Measurements from ENCODE around the gene CEACAM4.

Gene CEACAM4

DNA sequence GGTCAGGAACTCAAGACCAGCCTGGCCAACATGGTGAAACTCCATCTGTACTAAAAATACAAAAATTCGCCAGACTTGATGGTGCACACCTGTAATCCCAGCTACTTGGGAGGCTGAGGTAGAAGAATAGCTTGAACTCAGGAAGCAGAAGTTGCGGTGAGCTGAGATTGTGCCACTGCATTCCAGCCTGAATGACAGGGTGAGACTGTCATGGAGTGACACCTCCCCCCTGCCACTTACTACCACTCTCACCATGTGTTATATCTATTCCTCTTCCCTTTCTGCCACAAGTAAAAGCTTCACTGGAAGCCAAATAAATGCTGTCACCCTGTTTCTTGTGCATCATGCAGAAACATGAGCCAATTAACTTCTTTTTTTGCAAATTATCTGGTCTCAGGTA is 10.6 kb upstream of the CEACAM4 start:
- Histone ChIP-seq H3K9ac (ENCODE audit: low read length) (no peak overlapping the region), H3K4me1 (ENCODE audit: control insufficient read depth, insufficient read depth, low read length) (no peaks in the 10 kb centered on the region), H3K4me3 (ENCODE audit: low read length) (no peak overlapping the region), H3K27me3 (replicated peaks; ENCODE audit: control insufficient read depth, insufficient read depth, low read length) (peaks cover 25% of the 10 kb centered on the region), H3K9me3 (ENCODE audit: control insufficient read depth, low read length) (no peaks in the 10 kb centered on the region), H3K36me3 (ENCODE audit: control insufficient read depth, insufficient read depth, low read length, severe bottlenecking) (no peaks in the 10 kb centered on the region)
- no peak for DNase-seq (ENCODE audit: low read depth)

DNA sequence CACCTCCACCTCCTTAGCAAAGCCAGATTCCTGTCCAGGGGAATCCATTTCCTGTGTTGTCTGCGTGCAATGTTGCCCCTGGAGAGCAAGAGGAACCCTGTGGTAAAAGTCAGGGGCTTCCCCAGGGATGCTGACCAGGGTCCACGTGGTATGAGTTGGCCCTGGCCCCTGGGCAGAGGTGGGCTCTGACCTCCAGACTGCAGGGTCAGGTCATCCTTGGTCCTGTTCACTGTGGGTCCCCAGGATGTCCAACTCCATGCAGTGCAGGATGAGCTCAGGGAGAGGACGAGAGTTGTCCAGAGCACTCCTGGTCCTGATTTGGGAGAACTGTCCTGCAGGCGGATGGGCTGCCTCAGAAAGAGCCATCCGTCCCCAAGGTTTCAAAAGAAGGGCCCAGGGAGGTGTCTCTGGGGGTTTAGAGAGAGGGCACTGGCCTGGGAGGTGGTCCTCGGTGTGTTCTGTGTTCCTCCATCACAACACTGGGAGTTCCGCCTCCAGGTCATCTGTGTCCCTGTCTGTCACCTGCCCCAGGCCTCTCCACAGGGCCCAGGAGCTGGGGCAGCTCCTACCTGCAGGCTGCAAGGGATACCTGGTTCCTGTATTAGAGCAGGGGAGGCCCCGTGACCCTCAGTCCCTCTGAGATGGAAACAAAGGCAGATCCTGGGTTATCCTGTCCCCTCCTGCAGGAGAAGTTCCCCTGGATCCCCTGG is 1.2 kb upstream of the CEACAM4 start:
- Histone ChIP-seq H3K9me3 (ENCODE audit: control insufficient read depth, low read length) (peaks cover 6% of the 10 kb centered on the region), H3K4me3 (ENCODE audit: low read length) (no peak overlapping the region), H3K36me3 (ENCODE audit: control insufficient read depth, insufficient read depth, low read length, severe bottlenecking) (no peaks in the 10 kb centered on the region), H3K9ac (ENCODE audit: low read length) (no peak overlapping the region), H3K4me1 (ENCODE audit: control insufficient read depth, insufficient read depth, low read length) (no peaks in the 10 kb centered on the region), H3K27me3 (replicated peaks; ENCODE audit: control insufficient read depth, insufficient read depth, low read length) (peaks cover 8% of the 10 kb centered on the region)
- DNase-seq (ENCODE audit: low read depth) = no peak

DNA sequence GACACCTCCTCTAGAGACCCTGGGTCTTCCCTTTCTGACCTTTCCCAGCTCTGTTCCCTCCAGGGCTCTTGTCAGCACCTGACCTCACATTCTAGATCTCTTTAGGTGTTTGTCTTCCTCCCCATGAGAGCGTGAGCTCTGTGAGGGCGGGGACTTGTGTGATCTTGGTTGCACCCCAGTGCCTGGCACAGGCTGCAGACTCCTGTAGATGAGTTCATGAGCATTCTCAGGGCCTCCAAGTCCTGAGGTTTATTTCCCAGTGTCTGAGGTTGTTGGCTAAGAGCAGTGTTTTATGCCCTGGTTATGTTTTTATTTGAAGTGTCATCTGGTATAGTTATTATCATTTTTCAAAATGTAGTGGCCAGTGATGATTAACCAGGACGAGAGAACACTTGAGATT is 596 bp downstream of the CEACAM4 start:
- Histone ChIP-seq H3K9me3 (ENCODE audit: control insufficient read depth, low read length) (peaks cover 6% of the 10 kb centered on the region), H3K27me3 (replicated peaks; ENCODE audit: control insufficient read depth, insufficient read depth, low read length) (peaks cover 8% of the 10 kb centered on the region), H3K4me1 (ENCODE audit: control insufficient read depth, insufficient read depth, low read length) (no peaks in the 10 kb centered on the region), H3K4me3 (ENCODE audit: low read length) (no peak overlapping the region), H3K36me3 (ENCODE audit: control insufficient read depth, insufficient read depth, low read length, severe bottlenecking) (no peaks in the 10 kb centered on the region), H3K9ac (ENCODE audit: low read length) (no peak overlapping the region)
- no peak for DNase-seq (ENCODE audit: low read depth)

DNA sequence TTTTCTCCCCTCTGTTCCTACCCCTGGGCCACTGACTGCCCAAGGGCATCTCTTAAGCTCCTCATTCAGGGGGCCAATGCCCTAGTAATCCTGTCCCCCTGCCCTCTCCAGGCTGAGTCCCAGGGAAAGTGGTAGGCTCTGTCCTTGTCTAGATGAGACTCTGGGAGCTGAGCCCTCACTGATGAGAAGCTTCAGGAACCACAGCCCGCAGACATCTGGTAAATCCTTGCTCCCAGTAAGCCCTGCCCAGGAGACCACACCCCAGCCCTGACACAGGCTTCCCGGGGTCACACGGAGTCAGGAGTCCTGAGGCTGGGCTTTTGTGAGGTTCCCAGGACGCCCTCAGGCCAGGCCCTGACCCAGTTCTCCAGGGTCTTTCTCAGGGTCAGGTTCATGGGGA is 1.9 kb downstream of the CEACAM4 start:
- H3K9me3 ChIP-seq (ENCODE audit: control insufficient read depth, low read length) = no peaks in the 10 kb centered on the region
- peaks cover 8% of the 10 kb centered on the region for H3K27me3 ChIP-seq (replicated peaks; ENCODE audit: control insufficient read depth, insufficient read depth, low read length)
- no peaks in the 10 kb centered on the region for H3K4me1 ChIP-seq (ENCODE audit: control insufficient read depth, insufficient read depth, low read length)
- H3K9ac ChIP-seq (ENCODE audit: low read length) = no peak overlapping the region
- H3K4me3 ChIP-seq (ENCODE audit: low read length) = no peak overlapping the region
- DNase-seq (ENCODE audit: low read depth) = no peak
- H3K36me3 ChIP-seq (ENCODE audit: control insufficient read depth, insufficient read depth, low read length, severe bottlenecking) = no peaks in the 10 kb centered on the region

DNA sequence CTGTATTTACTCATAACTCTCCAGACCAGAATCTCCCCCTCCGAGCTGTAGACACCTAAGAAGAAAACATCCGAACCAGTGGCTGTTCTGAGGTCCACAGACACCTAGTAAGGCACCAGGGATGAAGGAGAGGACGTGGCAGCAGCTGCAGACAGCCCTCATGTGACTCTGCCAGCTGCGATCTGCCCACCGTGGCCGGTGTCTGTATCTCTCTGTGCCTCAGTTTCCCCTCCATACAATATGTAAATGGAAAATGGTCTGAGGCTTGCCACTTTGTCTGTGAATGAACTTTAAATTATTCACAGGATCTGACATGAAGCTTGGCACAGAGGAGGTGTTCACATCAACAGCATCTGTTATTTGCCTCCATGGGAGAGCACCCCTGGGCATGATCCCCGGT is 2.4 kb downstream of the CEACAM4 start:
- DNase-seq (ENCODE audit: low read depth) = no peak

DNA sequence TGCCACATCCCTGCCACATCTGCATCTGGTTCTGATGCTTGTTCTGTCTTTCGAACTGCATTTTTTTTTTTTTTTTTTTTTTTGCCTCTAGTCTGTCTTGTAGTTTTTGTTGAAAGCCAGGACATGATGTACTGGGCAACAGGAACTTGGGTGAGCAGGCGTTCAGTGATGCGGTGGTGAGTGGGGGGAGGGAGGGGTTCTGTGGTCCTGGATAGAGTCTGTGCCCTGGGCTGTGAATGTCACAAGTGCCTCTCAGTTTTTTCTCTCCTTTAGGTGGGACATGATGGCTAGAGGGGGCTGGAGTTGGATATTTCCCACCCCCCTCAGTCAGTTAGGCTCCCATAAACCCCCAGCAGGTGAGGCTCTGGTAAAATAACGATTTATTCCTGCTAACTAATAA is 3.5 kb downstream of the CEACAM4 start:
- H3K4me3 ChIP-seq (ENCODE audit: low read length) = no peak overlapping the region
- no peaks in the 10 kb centered on the region for H3K9me3 ChIP-seq (ENCODE audit: control insufficient read depth, low read length)
- DNase-seq (ENCODE audit: low read depth) = no peak
- H3K36me3 ChIP-seq (ENCODE audit: control insufficient read depth, insufficient read depth, low read length, severe bottlenecking) = no peaks in the 10 kb centered on the region
- no peak overlapping the region for H3K9ac ChIP-seq (ENCODE audit: low read length)
- no peaks in the 10 kb centered on the region for H3K4me1 ChIP-seq (ENCODE audit: control insufficient read depth, insufficient read depth, low read length)
- H3K27me3 ChIP-seq (replicated peaks; ENCODE audit: control insufficient read depth, insufficient read depth, low read length) = peaks cover 9% of the 10 kb centered on the region

More for the DNA sequence above, 2.4 kb downstream of the CEACAM4 start:
- no peak overlapping the region for H3K9ac ChIP-seq (ENCODE audit: low read length)
- no peaks in the 10 kb centered on the region for H3K36me3 ChIP-seq (ENCODE audit: control insufficient read depth, insufficient read depth, low read length, severe bottlenecking)
- H3K9me3 ChIP-seq (ENCODE audit: control insufficient read depth, low read length) = no peaks in the 10 kb centered on the region
- no peak overlapping the region for H3K4me3 ChIP-seq (ENCODE audit: low read length)
- H3K4me1 ChIP-seq (ENCODE audit: control insufficient read depth, insufficient read depth, low read length) = no peaks in the 10 kb centered on the region
- H3K27me3 ChIP-seq (replicated peaks; ENCODE audit: control insufficient read depth, insufficient read depth, low read length) = peaks cover 8% of the 10 kb centered on the region

DNA sequence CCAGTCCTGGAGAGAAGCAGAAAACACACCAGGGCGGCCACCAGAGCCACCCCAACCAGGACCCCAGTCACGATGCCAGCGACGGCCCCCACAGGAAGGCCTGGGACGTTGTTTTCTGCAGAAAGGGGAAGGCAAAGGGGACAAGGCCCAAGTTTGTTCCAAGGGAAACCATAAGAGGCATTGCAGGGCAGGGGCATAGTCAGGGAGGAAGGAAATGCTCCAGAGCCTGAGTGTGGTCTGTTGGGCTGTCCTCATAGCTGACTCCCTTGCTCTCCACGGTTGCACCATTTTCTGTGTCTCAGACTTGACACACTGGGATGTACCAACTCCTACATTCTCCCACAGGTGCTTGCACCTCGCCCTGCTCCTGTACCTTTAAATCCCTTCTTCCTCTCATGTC is 5.2 kb downstream of the CEACAM4 start:
- H3K9ac ChIP-seq (ENCODE audit: low read length) = no peak overlapping the region
- no peak overlapping the region for H3K4me3 ChIP-seq (ENCODE audit: low read length)
- no peak for DNase-seq (ENCODE audit: low read depth)
- no peaks in the 10 kb centered on the region for H3K4me1 ChIP-seq (ENCODE audit: control insufficient read depth, insufficient read depth, low read length)
- H3K36me3 ChIP-seq (ENCODE audit: control insufficient read depth, insufficient read depth, low read length, severe bottlenecking) = no peaks in the 10 kb centered on the region
- H3K27me3 ChIP-seq (replicated peaks; ENCODE audit: control insufficient read depth, insufficient read depth, low read length) = peaks cover 8% of the 10 kb centered on the region
- H3K9me3 ChIP-seq (ENCODE audit: control insufficient read depth, low read length) = no peaks in the 10 kb centered on the region

DNA sequence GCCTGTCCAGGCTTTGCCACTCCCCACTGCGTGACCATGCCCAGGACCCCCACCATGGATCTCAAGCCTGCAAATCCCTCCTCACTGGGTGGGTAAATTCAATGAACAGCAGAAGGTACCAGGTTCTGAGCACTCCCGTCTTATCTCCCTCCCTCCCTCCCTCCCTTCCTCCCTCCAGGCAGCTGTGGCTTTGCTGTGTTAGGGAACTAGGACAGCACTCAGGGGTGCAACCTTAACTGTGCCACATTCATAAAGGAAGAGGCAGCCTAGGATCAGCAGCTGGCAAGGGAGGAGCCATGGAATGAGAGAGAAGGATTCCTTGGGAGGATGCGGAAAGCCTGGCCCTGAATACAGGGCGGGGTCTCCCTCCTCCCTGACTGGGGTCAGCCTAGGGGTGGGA is 5.6 kb downstream of the CEACAM4 start:
- Histone ChIP-seq H3K36me3 (ENCODE audit: control insufficient read depth, insufficient read depth, low read length, severe bottlenecking) (no peaks in the 10 kb centered on the region), H3K4me3 (ENCODE audit: low read length) (no peak overlapping the region), H3K9ac (ENCODE audit: low read length) (no peak overlapping the region), H3K9me3 (ENCODE audit: control insufficient read depth, low read length) (no peaks in the 10 kb centered on the region), H3K27me3 (replicated peaks; ENCODE audit: control insufficient read depth, insufficient read depth, low read length) (peaks cover 8% of the 10 kb centered on the region), H3K4me1 (ENCODE audit: control insufficient read depth, insufficient read depth, low read length) (no peaks in the 10 kb centered on the region)
- DNase-seq (ENCODE audit: low read depth) = no peak

DNA sequence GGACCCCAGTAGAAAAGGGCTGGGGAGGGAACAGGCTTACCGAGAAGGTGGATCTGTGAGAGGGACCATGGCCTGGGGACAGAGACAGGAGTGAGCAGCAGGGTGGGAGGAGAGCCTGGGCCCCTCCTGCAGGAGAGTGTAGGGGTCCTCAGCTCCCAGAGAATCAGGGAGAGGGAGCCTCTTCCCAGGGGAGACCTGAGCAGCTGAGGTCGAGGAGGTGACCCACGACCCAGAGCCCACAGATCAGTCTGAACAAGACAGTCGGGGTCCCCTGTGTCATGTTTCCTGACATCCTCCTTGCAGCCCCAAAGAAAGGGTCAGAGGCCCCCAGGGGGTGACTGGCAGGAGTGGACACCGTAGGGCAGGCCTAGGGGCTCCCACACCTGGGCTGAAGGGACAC is 6.7 kb downstream of the CEACAM4 start:
- Histone ChIP-seq H3K4me1 (ENCODE audit: control insufficient read depth, insufficient read depth, low read length) (no peaks in the 10 kb centered on the region), H3K9ac (ENCODE audit: low read length) (no peak overlapping the region), H3K4me3 (ENCODE audit: low read length) (no peak overlapping the region), H3K9me3 (ENCODE audit: control insufficient read depth, low read length) (no peaks in the 10 kb centered on the region), H3K27me3 (replicated peaks; ENCODE audit: control insufficient read depth, insufficient read depth, low read length) (peaks cover 8% of the 10 kb centered on the region), H3K36me3 (ENCODE audit: control insufficient read depth, insufficient read depth, low read length, severe bottlenecking) (no peaks in the 10 kb centered on the region)
- DNase-seq (ENCODE audit: low read depth) = no peak

DNA sequence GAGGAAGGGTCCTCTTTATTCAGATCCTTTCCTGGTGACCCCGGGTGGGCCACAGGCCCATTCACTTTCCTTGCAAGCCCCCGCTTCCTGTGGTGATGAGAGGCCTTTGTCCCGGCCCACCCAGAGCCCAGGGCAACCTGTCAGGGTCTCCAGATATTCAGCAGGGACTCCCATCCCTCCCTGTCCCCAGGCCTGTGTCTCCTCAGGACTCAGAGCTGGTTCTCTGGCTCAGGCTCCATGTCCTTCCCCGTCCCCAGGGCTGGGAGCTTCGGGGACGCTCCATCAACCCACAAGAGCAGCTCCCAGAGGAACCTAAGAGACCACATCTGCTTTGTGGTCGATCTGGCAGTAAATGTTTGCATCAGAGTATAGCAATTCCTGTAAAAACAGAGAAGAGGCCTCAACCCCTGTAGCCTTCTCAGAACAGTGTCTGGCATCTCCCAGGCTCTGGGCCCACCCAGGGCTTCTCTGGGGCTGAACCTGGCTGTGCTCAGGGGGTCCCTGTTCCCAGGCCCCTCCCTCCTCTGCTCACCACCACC is 7.8 kb downstream of the CEACAM4 start:
- H3K4me3 ChIP-seq (ENCODE audit: low read length) = no peak overlapping the region
- no peaks in the 10 kb centered on the region for H3K9me3 ChIP-seq (ENCODE audit: control insufficient read depth, low read length)
- peaks cover 8% of the 10 kb centered on the region for H3K27me3 ChIP-seq (replicated peaks; ENCODE audit: control insufficient read depth, insufficient read depth, low read length)
- no peak for DNase-seq (ENCODE audit: low read depth)
- no peaks in the 10 kb centered on the region for H3K36me3 ChIP-seq (ENCODE audit: control insufficient read depth, insufficient read depth, low read length, severe bottlenecking)
- H3K9ac ChIP-seq (ENCODE audit: low read length) = no peak overlapping the region
- H3K4me1 ChIP-seq (ENCODE audit: control insufficient read depth, insufficient read depth, low read length) = no peaks in the 10 kb centered on the region

DNA sequence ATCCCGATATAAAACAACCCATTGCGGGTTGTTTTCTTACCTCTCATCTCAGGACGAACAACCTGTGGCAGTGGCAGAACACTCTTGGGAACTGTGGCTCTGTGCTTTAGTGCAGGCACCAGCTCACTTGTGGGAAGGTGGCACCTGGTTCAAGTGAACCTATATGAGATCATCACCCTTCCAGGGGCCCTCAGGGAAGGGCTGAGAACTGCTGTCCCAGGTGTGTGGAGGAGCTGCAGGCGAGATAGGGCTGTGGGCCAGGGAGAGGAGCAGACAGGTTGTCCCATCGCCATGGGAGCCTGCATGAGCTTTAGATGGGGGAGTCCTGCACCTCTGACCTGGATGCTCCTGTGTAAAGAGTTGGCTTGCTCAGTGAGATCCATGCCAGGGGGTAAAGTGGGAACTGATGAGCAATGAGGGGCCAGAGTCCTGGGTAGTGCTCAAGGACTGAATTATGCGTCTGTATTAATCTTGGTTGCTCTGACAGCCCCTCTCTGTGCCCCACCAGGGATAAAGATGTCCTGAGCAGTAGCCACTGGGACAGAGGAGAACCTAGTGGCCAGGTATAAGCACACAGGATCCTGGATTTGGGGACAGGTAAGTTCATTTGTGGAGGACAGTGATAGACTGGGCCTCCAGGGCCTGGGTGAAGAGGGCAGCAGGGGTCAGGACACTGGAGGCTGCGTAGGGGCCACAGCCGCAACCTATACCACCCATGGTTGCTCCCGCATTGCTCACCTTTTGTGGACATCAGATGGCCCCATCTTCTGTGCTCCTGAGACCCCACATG is 8.7 kb downstream of the CEACAM4 start:
- no peak for DNase-seq (ENCODE audit: low read depth)
- Histone ChIP-seq H3K4me3 (ENCODE audit: low read length) (no peak overlapping the region), H3K36me3 (ENCODE audit: control insufficient read depth, insufficient read depth, low read length, severe bottlenecking) (no peaks in the 10 kb centered on the region), H3K9ac (ENCODE audit: low read length) (no peak overlapping the region), H3K9me3 (ENCODE audit: control insufficient read depth, low read length) (no peaks in the 10 kb centered on the region), H3K4me1 (ENCODE audit: control insufficient read depth, insufficient read depth, low read length) (no peaks in the 10 kb centered on the region), H3K27me3 (replicated peaks; ENCODE audit: control insufficient read depth, insufficient read depth, low read length) (peaks cover 8% of the 10 kb centered on the region)

Measured in adipocyte (in vitro differentiated cells).